H1 (cell line): ENCODE data around the gene CENPO. TPM values are rescaled to one million over a fixed set of nuclear protein-coding genes. Genes with fewer than 3 reads are reported as not detected.

Source experiments
- ATF3 ChIP-seq: IDR thresholded peaks from 2 replicates; pipeline ENCODE4 v1.6.1; 2011; ENCODE audit warnings: low read depth, mild to moderate bottlenecking, low read length; ENCODE audit not compliant: insufficient read depth
- CBX5 ChIP-seq: fragments of 300-800, 300-1000 bp; sonication (generic); IDR thresholded peaks from 2 replicates; pipeline ENCODE4 v1.7.1; 2016; ENCODE audit warnings: antibody characterized with exemption, low read length, low read depth
- CBX8 ChIP-seq: fragments of 300-800, 300-1000 bp; sonication (generic); IDR thresholded peaks from 2 replicates; pipeline ENCODE4 v1.7.1; 2016; ENCODE audit warnings: low read depth, low read length, borderline replicate concordance
- EP300 ChIP-seq, 2 experiments: IDR thresholded peaks; 1 replicate in 1 of 2; 2 replicates in 1 of 2; pipeline ENCODE4 v1.6.1; 2011 to 2012; ENCODE audit warnings: low read depth in 2 of 2, low read length in 2 of 2, mild to moderate bottlenecking in 2 of 2, borderline replicate concordance in 1 of 2, inconsistent platforms in 1 of 2, moderate library complexity in 1 of 2
- FOSL1 ChIP-seq: IDR thresholded peaks from 2 replicates; pipeline ENCODE4 v1.6.1; 2011; ENCODE audit warnings: mild to moderate bottlenecking, low read depth, low read length, moderate library complexity; ENCODE audit not compliant: insufficient read depth
- GTF2F1 ChIP-seq: IDR thresholded peaks from 2 replicates; pipeline ENCODE4 v1.6.1; 2012; ENCODE audit warnings: low read depth, low read length, improper control_type of control experiment, borderline replicate concordance
- POU5F1 ChIP-seq: IDR thresholded peaks from 2 replicates; pipeline ENCODE4 v1.6.1; 2011; ENCODE audit warnings: low read depth, mild to moderate bottlenecking, low read length, moderate library complexity
- SIN3A ChIP-seq, 2 experiments: IDR thresholded peaks in 1 of 2; conservative IDR thresholded peaks in 1 of 2; 2 replicates each; pipeline ENCODE4 v1.6.1; 2011 to 2012; ENCODE audit warnings: low read length in 2 of 2, improper control_type of control experiment in 1 of 2, low read depth in 1 of 2, mild to moderate bottlenecking in 1 of 2
- TAF7 ChIP-seq: optimal IDR thresholded peaks from 2 replicates; pipeline ENCODE3; 2011; ENCODE audit warnings: low read depth, mild to moderate bottlenecking, inconsistent platforms, low read length, moderate library complexity, borderline replicate concordance
- polyA plus RNA-seq, 7 experiments: library from polyadenylated mRNA; depleted of rRNA in 3 of 7; stranded (reverse) in 5 of 7; unstranded in 2 of 7; fragments of >200 nt in 5 of 7; fragments of 200-250 nt in 2 of 7; gene quantifications; 1 replicate in 5 of 7; 2 replicates in 1 of 7; 4 replicates in 1 of 7; pipeline versions ENCODE4 v1.2.1 to v1.2.3, GENCODE V29; 2011 to 2013; ENCODE audit warnings: missing spikeins in 2 of 7, mixed read lengths in 2 of 7
- total RNA-seq: library from RNA; stranded (reverse); fragmentation: NEBNext Ultra II Directional; extraction: Animal tissue kit (Norgen Biotek cat#: 25700); gene quantifications from 2 replicates; pipeline ENCODE4 v1.2.1, GENCODE V29; 2021
- TF ChIP-seq, protein P1 (sequence below): fragments of 300-600 bp; sonication (generic); IDR thresholded peaks from 2 replicates; pipeline ENCODE4 v1.7.1; 2012; ENCODE audit warnings: low read length, moderate library complexity, mild to moderate bottlenecking, inconsistent platforms; ENCODE audit not compliant: insufficient replicate concordance

Gene CENPO
- total and polyA plus RNA-seq, 2 of the 8 experiments (the other 6 are each of a cell fraction or from before 2014, with no cell fraction given), result 34.4 to 46.3 TPM

GRCh38 chr2:24774373-24774772 lies 18.9 kb upstream of the CENPO start (continued):
- TF ChIP-seq, protein P1, sequence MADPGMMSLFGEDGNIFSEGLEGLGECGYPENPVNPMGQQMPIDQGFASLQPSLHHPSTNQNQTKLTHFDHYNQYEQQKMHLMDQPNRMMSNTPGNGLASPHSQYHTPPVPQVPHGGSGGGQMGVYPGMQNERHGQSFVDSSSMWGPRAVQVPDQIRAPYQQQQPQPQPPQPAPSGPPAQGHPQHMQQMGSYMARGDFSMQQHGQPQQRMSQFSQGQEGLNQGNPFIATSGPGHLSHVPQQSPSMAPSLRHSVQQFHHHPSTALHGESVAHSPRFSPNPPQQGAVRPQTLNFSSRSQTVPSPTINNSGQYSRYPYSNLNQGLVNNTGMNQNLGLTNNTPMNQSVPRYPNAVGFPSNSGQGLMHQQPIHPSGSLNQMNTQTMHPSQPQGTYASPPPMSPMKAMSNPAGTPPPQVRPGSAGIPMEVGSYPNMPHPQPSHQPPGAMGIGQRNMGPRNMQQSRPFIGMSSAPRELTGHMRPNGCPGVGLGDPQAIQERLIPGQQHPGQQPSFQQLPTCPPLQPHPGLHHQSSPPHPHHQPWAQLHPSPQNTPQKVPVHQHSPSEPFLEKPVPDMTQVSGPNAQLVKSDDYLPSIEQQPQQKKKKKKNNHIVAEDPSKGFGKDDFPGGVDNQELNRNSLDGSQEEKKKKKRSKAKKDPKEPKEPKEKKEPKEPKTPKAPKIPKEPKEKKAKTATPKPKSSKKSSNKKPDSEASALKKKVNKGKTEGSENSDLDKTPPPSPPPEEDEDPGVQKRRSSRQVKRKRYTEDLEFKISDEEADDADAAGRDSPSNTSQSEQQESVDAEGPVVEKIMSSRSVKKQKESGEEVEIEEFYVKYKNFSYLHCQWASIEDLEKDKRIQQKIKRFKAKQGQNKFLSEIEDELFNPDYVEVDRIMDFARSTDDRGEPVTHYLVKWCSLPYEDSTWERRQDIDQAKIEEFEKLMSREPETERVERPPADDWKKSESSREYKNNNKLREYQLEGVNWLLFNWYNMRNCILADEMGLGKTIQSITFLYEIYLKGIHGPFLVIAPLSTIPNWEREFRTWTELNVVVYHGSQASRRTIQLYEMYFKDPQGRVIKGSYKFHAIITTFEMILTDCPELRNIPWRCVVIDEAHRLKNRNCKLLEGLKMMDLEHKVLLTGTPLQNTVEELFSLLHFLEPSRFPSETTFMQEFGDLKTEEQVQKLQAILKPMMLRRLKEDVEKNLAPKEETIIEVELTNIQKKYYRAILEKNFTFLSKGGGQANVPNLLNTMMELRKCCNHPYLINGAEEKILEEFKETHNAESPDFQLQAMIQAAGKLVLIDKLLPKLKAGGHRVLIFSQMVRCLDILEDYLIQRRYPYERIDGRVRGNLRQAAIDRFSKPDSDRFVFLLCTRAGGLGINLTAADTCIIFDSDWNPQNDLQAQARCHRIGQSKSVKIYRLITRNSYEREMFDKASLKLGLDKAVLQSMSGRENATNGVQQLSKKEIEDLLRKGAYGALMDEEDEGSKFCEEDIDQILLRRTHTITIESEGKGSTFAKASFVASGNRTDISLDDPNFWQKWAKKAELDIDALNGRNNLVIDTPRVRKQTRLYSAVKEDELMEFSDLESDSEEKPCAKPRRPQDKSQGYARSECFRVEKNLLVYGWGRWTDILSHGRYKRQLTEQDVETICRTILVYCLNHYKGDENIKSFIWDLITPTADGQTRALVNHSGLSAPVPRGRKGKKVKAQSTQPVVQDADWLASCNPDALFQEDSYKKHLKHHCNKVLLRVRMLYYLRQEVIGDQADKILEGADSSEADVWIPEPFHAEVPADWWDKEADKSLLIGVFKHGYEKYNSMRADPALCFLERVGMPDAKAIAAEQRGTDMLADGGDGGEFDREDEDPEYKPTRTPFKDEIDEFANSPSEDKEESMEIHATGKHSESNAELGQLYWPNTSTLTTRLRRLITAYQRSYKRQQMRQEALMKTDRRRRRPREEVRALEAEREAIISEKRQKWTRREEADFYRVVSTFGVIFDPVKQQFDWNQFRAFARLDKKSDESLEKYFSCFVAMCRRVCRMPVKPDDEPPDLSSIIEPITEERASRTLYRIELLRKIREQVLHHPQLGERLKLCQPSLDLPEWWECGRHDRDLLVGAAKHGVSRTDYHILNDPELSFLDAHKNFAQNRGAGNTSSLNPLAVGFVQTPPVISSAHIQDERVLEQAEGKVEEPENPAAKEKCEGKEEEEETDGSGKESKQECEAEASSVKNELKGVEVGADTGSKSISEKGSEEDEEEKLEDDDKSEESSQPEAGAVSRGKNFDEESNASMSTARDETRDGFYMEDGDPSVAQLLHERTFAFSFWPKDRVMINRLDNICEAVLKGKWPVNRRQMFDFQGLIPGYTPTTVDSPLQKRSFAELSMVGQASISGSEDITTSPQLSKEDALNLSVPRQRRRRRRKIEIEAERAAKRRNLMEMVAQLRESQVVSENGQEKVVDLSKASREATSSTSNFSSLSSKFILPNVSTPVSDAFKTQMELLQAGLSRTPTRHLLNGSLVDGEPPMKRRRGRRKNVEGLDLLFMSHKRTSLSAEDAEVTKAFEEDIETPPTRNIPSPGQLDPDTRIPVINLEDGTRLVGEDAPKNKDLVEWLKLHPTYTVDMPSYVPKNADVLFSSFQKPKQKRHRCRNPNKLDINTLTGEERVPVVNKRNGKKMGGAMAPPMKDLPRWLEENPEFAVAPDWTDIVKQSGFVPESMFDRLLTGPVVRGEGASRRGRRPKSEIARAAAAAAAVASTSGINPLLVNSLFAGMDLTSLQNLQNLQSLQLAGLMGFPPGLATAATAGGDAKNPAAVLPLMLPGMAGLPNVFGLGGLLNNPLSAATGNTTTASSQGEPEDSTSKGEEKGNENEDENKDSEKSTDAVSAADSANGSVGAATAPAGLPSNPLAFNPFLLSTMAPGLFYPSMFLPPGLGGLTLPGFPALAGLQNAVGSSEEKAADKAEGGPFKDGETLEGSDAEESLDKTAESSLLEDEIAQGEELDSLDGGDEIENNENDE, result no peak
- TF ChIP-seq GTF2F1 (no peak), TAF7 (no peak), SIN3A (conservative IDR thresholded peaks at IDR 0.05 in 1 of 2, IDR thresholded peaks at IDR 0.05 in 1 of 2; ENCODE audit: low read depth in 1 of 2, low read length in 2 of 2) (no peak), CBX8 (no peak), CBX5 (no peak), POU5F1 (no peak), ATF3 (no peak), EP300 (IDR thresholded peaks at IDR 0.05; ENCODE audit: borderline replicate concordance in 1 of 2, low read depth in 2 of 2, low read length in 2 of 2) (no peak), FOSL1 (no peak)
- TF ChIP-seq, all 59 proteins: peak for 0
